SU-DHL-6 (cell line): Measurements from ENCODE around the gene MNDA.

ENCODE experiments used
- EZH2phosphoT487 ChIP-seq: fragments of 200-600 bp; sonication (generic), shearing (Covaris generic); conservative IDR thresholded peaks from 2 replicates; pipeline ENCODE4 v1.6.1; 2018; ENCODE audit warnings: mild to moderate bottlenecking, antibody characterized with exemption, low read length, moderate library complexity, mixed read lengths
- TF ChIP-seq, protein P1 (sequence below): fragments of 200-600 bp; sonication (generic); IDR thresholded peaks from one replicate; pipeline ENCODE4 v1.5.1; 2017; ENCODE audit warnings: antibody characterized with exemption, mild to moderate bottlenecking, low read length, moderate library complexity; ENCODE audit not compliant: insufficient read depth, poor library complexity, severe bottlenecking

DNA sequence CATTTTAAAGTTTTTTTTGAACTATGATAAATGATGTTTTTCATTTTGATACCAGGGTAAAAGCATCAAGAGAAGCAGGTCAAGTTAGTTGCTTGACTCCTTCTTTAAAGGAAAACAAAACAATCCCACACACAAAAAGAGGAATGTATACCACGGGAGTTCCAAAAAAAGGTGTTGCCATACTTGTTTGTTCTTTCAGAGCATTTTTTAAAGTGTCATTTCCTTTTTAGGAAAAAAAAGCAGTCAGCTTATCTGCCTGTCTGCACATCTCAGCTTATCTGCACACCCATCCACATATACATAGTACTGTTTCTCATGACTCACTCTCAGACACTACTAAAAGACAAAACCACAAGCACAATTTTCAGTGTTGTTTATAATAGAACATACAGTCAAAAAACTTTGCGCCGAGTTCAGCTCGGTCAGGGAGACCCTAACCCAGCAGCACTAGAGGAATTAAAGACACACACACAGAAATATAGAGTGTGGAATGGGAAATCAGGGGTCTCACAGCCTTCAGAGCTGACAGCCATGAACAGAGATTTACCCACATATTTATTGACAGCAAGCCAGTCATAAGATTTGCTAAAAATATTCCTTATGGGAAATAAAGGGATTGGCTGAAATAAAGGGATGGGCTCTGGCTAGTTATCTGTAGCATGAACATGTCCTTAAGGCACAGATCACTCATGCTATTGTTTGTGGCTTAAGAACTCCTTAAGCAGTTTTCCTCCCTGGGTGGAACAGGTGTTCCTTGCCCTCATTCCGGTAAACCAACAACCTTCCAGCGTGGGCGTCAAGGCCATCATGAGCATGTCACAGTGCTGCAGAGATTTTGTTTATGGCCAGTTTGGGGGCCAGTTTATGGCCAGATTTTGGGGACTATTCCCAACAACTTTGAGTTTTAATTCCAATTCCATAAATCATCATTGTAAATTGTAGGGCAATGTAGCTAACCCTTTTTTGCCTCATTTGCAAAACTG is 11.4 kb upstream of the MNDA start:
- TF ChIP-seq, protein P1, sequence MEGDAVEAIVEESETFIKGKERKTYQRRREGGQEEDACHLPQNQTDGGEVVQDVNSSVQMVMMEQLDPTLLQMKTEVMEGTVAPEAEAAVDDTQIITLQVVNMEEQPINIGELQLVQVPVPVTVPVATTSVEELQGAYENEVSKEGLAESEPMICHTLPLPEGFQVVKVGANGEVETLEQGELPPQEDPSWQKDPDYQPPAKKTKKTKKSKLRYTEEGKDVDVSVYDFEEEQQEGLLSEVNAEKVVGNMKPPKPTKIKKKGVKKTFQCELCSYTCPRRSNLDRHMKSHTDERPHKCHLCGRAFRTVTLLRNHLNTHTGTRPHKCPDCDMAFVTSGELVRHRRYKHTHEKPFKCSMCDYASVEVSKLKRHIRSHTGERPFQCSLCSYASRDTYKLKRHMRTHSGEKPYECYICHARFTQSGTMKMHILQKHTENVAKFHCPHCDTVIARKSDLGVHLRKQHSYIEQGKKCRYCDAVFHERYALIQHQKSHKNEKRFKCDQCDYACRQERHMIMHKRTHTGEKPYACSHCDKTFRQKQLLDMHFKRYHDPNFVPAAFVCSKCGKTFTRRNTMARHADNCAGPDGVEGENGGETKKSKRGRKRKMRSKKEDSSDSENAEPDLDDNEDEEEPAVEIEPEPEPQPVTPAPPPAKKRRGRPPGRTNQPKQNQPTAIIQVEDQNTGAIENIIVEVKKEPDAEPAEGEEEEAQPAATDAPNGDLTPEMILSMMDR, result no peak
- no peak for TF ChIP-seq EZH2phosphoT487
